ENCODE measurements around the gene GRHL3. TPM values are rescaled to one million over a fixed set of nuclear protein-coding genes. Genes with fewer than 3 reads are reported as not detected.

The GRHL3 gene
- total and polyA plus RNA-seq, 2 donors = 0.90 to 3.2 TPM

GRCh38 chr1:24344090-24344742 is 25.1 kb downstream of the GRHL3 start:
- Histone ChIP-seq H3K27ac (ENCODE audit: low read depth in 1 of 2, low read length in 1 of 2) (no peak overlapping the region), H3K27me3 (ENCODE audit: control insufficient read depth in 2 of 2, insufficient read depth in 1 of 2, low read length in 1 of 2) (peaks cover 0 to 22% of the 10 kb centered on the region in 2 donors), H3K4me1 (ENCODE audit: control insufficient read depth in 2 of 2, insufficient read depth in 2 of 2, low read length in 2 of 2) (no peaks in the 10 kb centered on the region), H3K36me3 (ENCODE audit: control insufficient read depth in 2 of 2, insufficient read depth in 2 of 2, low read length in 1 of 2) (no peaks in the 10 kb centered on the region), H3K4me3 (ENCODE audit: low read length in 2 of 2) (no peak overlapping the region), H3K9me3 (ENCODE audit: control insufficient read depth in 2 of 2, insufficient read depth in 1 of 2, low read length in 1 of 2) (no peaks in the 10 kb centered on the region)
- DNase-seq (ENCODE audit: low read depth in 6 of 9, low spot score in 9 of 9) = no peak
- 93% methylated on average over 8 of the region's 8 CpGs for WGBS

GRCh38 chr1:24345334-24345733 is 26.2 kb downstream of the GRHL3 start:
- Histone ChIP-seq H3K27me3 (ENCODE audit: control insufficient read depth in 2 of 2, insufficient read depth in 1 of 2, low read length in 1 of 2) (peaks cover 0 to 22% of the 10 kb centered on the region in 2 donors), H3K36me3 (ENCODE audit: control insufficient read depth in 2 of 2, insufficient read depth in 2 of 2, low read length in 1 of 2) (no peaks in the 10 kb centered on the region), H3K4me1 (ENCODE audit: control insufficient read depth in 2 of 2, insufficient read depth in 2 of 2, low read length in 2 of 2) (no peaks in the 10 kb centered on the region), H3K4me3 (ENCODE audit: low read length in 2 of 2) (no peak overlapping the region), H3K9me3 (ENCODE audit: control insufficient read depth in 2 of 2, insufficient read depth in 1 of 2, low read length in 1 of 2) (no peaks in the 10 kb centered on the region), H3K27ac (ENCODE audit: low read depth in 1 of 2, low read length in 1 of 2) (no peak overlapping the region)
- WGBS = 43% methylated on average over 5 of the region's 5 CpGs
- no peak for DNase-seq (ENCODE audit: low read depth in 6 of 9, low spot score in 9 of 9)

- Histone ChIP-seq H3K36me3 (ENCODE audit: control insufficient read depth in 2 of 2, insufficient read depth in 2 of 2, low read length in 1 of 2) (no peaks in the 10 kb centered on the region), H3K4me1 (ENCODE audit: control insufficient read depth in 2 of 2, insufficient read depth in 2 of 2, low read length in 2 of 2) (peaks cover 0 to 12% of the 10 kb centered on the region in 2 donors), H3K27ac (ENCODE audit: low read depth in 1 of 2, low read length in 1 of 2) (no peak overlapping the region), H3K4me3 (ENCODE audit: low read length in 2 of 2) (no peak overlapping the region), H3K9me3 (ENCODE audit: control insufficient read depth in 2 of 2, insufficient read depth in 1 of 2, low read length in 1 of 2) (no peaks in the 10 kb centered on the region), H3K27me3 (ENCODE audit: control insufficient read depth in 2 of 2, insufficient read depth in 1 of 2, low read length in 1 of 2) (peaks cover 0 to 17% of the 10 kb centered on the region in 2 donors)
- 94% methylated on average over 19 of the region's 19 CpGs for WGBS
- no peak for DNase-seq (ENCODE audit: low read depth in 6 of 9, low spot score in 9 of 9)
Observed at GRCh38 chr1:24347159-24347934, 28.2 kb downstream of the GRHL3 start.

GRCh38 chr1:24348196-24348595 is 29.0 kb downstream of the GRHL3 start:
- Histone ChIP-seq H3K36me3 (ENCODE audit: control insufficient read depth in 2 of 2, insufficient read depth in 2 of 2, low read length in 1 of 2) (no peaks in the 10 kb centered on the region), H3K4me3 (ENCODE audit: low read length in 2 of 2) (no peak overlapping the region), H3K27me3 (ENCODE audit: control insufficient read depth in 2 of 2, insufficient read depth in 1 of 2, low read length in 1 of 2) (peaks cover 0 to 13% of the 10 kb centered on the region in 2 donors), H3K9me3 (ENCODE audit: control insufficient read depth in 2 of 2, insufficient read depth in 1 of 2, low read length in 1 of 2) (no peaks in the 10 kb centered on the region), H3K27ac (ENCODE audit: low read depth in 1 of 2, low read length in 1 of 2) (no peak overlapping the region), H3K4me1 (ENCODE audit: control insufficient read depth in 2 of 2, insufficient read depth in 2 of 2, low read length in 2 of 2) (peaks cover 0 to 12% of the 10 kb centered on the region in 2 donors)
- DNase-seq (ENCODE audit: low read depth in 6 of 9, low spot score in 9 of 9) = no peak
- WGBS = 97% methylated on average over 10 of the region's 10 CpGs

GRCh38 chr1:24349891-24350290 is 30.7 kb downstream of the GRHL3 start:
- Histone ChIP-seq H3K4me1 (ENCODE audit: control insufficient read depth in 2 of 2, insufficient read depth in 2 of 2, low read length in 2 of 2) (peaks cover 0 to 12% of the 10 kb centered on the region in 2 donors), H3K27ac (ENCODE audit: low read depth in 1 of 2, low read length in 1 of 2) (no peak overlapping the region), H3K9me3 (ENCODE audit: control insufficient read depth in 2 of 2, insufficient read depth in 1 of 2, low read length in 1 of 2) (no peaks in the 10 kb centered on the region), H3K36me3 (ENCODE audit: control insufficient read depth in 2 of 2, insufficient read depth in 2 of 2, low read length in 1 of 2) (no peaks in the 10 kb centered on the region), H3K27me3 (ENCODE audit: control insufficient read depth in 2 of 2, insufficient read depth in 1 of 2, low read length in 1 of 2) (peaks cover 0 to 9% of the 10 kb centered on the region in 2 donors), H3K4me3 (ENCODE audit: low read length in 2 of 2) (no peak overlapping the region)
- WGBS = 73% methylated on average over 2 of the region's 2 CpGs
- DNase-seq (ENCODE audit: low read depth in 6 of 9, low spot score in 9 of 9) = no peak

- no peaks in the 10 kb centered on the region for H3K36me3 ChIP-seq (ENCODE audit: control insufficient read depth in 2 of 2, insufficient read depth in 2 of 2, low read length in 1 of 2)
- WGBS = 90% methylated on average over 4 of the region's 4 CpGs
- peak in 2 of 9 donors; percentile 7 to 36 for DNase-seq (ENCODE audit: low read depth in 6 of 9, low spot score in 9 of 9)
Observed at GRCh38 chr1:24351247-24351646, 32.1 kb downstream of the GRHL3 start.

GRCh38 chr1:24351918-24352627 is 32.9 kb downstream of the GRHL3 start:
- no peak overlapping the region for H3K4me3 ChIP-seq (ENCODE audit: low read length in 2 of 2)
- 90% methylated on average over 7 of the region's 7 CpGs for WGBS
- H3K9me3 ChIP-seq (ENCODE audit: control insufficient read depth in 2 of 2, insufficient read depth in 1 of 2, low read length in 1 of 2) = no peaks in the 10 kb centered on the region
- peaks cover 0 to 3% of the 10 kb centered on the region in 2 donors for H3K27me3 ChIP-seq (ENCODE audit: control insufficient read depth in 2 of 2, insufficient read depth in 1 of 2, low read length in 1 of 2)
- peaks cover 0 to 12% of the 10 kb centered on the region in 2 donors for H3K4me1 ChIP-seq (ENCODE audit: control insufficient read depth in 2 of 2, insufficient read depth in 2 of 2, low read length in 2 of 2)
- no peak overlapping the region for H3K27ac ChIP-seq (ENCODE audit: low read depth in 1 of 2, low read length in 1 of 2)
- DNase-seq (ENCODE audit: low read depth in 6 of 9, low spot score in 9 of 9) = no peak
- H3K36me3 ChIP-seq (ENCODE audit: control insufficient read depth in 2 of 2, insufficient read depth in 2 of 2, low read length in 1 of 2) = no peaks in the 10 kb centered on the region

More at GRCh38 chr1:24351247-24351646, 32.1 kb downstream of the GRHL3 start:
- Histone ChIP-seq H3K4me3 (ENCODE audit: low read length in 2 of 2) (no peak overlapping the region), H3K9me3 (ENCODE audit: control insufficient read depth in 2 of 2, insufficient read depth in 1 of 2, low read length in 1 of 2) (no peaks in the 10 kb centered on the region), H3K27ac (ENCODE audit: low read depth in 1 of 2, low read length in 1 of 2) (no peak overlapping the region), H3K4me1 (ENCODE audit: control insufficient read depth in 2 of 2, insufficient read depth in 2 of 2, low read length in 2 of 2) (peaks cover 0 to 12% of the 10 kb centered on the region in 2 donors), H3K27me3 (ENCODE audit: control insufficient read depth in 2 of 2, insufficient read depth in 1 of 2, low read length in 1 of 2) (peaks cover 0 to 5% of the 10 kb centered on the region in 2 donors)

- Histone ChIP-seq H3K27me3 (ENCODE audit: control insufficient read depth in 2 of 2, insufficient read depth in 1 of 2, low read length in 1 of 2) (no peaks in the 10 kb centered on the region), H3K36me3 (ENCODE audit: control insufficient read depth in 2 of 2, insufficient read depth in 2 of 2, low read length in 1 of 2) (peaks cover 0 to 5% of the 10 kb centered on the region in 2 donors), H3K4me1 (ENCODE audit: control insufficient read depth in 2 of 2, insufficient read depth in 2 of 2, low read length in 2 of 2) (peaks cover 0 to 12% of the 10 kb centered on the region in 2 donors), H3K4me3 (ENCODE audit: low read length in 2 of 2) (no peak overlapping the region), H3K27ac (ENCODE audit: low read depth in 1 of 2, low read length in 1 of 2) (no peak overlapping the region), H3K9me3 (ENCODE audit: control insufficient read depth in 2 of 2, insufficient read depth in 1 of 2, low read length in 1 of 2) (no peaks in the 10 kb centered on the region)
- WGBS = 95% methylated on average over 4 of the region's 4 CpGs
- no peak for DNase-seq (ENCODE audit: low read depth in 6 of 9, low spot score in 9 of 9)
Observed at GRCh38 chr1:24353292-24353891, 34.2 kb downstream of the GRHL3 start.
